Activated T-helper 17 cell treated with anti-CD3 and anti-CD28 coated beads, Interleukin-2, amount 50 U/mL, for 72 hours (primary cell): ENCODE results near the gene EID3. TPM values are rescaled to one million over a fixed set of nuclear protein-coding genes. Genes with fewer than 3 reads are reported as not detected.
A peak's percentile ranks its signal among the peaks of the same experiment; 100 is the strongest.
"Not testable (repeated sequence)": the region's sequence is repeated elsewhere in the genome, so short reads cannot be mapped to it uniquely, and the experiment has no call there.

Experiments used
- ATAC-seq: fragments of 150-1000 bp; cut with Tn5 transposase; replicated peaks from 2 replicates; pipeline ENCODE4 v1.10.0; 2021; ENCODE audit warnings: mild to moderate bottlenecking, moderate library complexity
- H3K27ac Mint-ChIP-seq: one replicate; pipeline ENCODE4 v1.8.0; 2022; ENCODE audit warnings: mixed read lengths
- H3K27me3 Mint-ChIP-seq: one replicate; pipeline ENCODE4 v1.8.0; 2022; ENCODE audit warnings: mixed read lengths
- H3K36me3 Mint-ChIP-seq: one replicate; pipeline ENCODE4 v1.8.0; 2022; ENCODE audit warnings: low read depth, mild to moderate bottlenecking, mixed read lengths
- H3K4me1 Mint-ChIP-seq: one replicate; pipeline ENCODE4 v1.8.0; 2022; ENCODE audit warnings: mixed read lengths
- H3K4me3 Mint-ChIP-seq: one replicate; pipeline ENCODE4 v1.8.0; 2022; ENCODE audit warnings: mild to moderate bottlenecking, mixed read lengths
- H3K9me3 Mint-ChIP-seq: one replicate; pipeline ENCODE4 v1.8.0; 2022; ENCODE audit warnings: mixed read lengths
- total RNA-seq, 2 donors: library from RNA; stranded (reverse); gene quantifications; one replicate each; pipeline ENCODE4 v1.2.3, GENCODE V29; 2022

The EID3 gene
- total RNA-seq, 2 donors from 2014 or later = 3.0 to 7.3 TPM

DNA sequence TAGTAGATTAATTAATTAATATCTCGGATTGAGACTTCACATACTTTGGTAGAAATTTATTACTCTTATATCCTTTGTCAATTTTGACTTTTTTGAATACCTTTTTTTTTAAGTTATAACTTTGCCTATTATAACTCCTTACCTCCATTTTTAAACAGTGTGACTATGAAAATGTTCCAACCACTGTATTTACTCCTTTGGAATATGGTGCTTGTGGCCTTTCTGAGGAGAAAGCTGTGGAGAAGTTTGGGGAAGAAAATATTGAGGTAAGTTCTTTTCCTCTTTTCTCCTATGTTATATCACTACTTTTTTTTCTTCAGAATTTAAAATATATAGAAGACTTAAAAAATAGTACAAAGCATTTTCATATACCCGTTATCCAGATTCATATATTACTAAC is 27.8 kb downstream of the EID3 start:
- no peak for ATAC-seq
- H3K27ac Mint-ChIP-seq = no peak overlapping the region

DNA sequence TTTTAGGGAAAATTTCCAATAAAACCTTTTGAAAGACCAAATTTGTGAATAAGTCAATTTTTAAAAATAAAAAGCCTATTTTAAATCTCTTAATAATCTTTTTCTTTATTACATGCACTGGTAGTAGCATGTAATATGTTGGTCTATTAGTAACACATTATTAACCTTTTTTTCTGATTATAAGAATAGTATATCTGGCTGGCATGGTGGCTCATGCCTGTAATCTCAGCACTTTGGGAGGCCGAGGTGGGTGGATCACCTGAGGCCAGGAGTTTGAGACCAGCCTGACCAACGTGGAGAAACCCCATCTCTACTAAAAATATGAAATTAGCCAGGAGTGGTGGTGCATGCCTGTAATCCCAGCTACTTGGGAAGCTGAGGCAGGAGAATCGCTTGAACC is 28.7 kb downstream of the EID3 start:
- not testable (repeated sequence) for ATAC-seq, H3K27me3 Mint-ChIP-seq, H3K9me3 Mint-ChIP-seq, H3K4me1 Mint-ChIP-seq, H3K27ac Mint-ChIP-seq, H3K4me3 Mint-ChIP-seq
- H3K36me3 Mint-ChIP-seq = peaks cover 100% of the 10 kb centered on the region

More for the DNA sequence above, 27.8 kb downstream of the EID3 start:
- Mint-ChIP-seq H3K4me1 (no peaks in the 10 kb centered on the region), H3K36me3 (peaks cover 100% of the 10 kb centered on the region), H3K4me3 (no peak overlapping the region), H3K27me3 (no peaks in the 10 kb centered on the region), H3K9me3 (no peaks in the 10 kb centered on the region)

DNA sequence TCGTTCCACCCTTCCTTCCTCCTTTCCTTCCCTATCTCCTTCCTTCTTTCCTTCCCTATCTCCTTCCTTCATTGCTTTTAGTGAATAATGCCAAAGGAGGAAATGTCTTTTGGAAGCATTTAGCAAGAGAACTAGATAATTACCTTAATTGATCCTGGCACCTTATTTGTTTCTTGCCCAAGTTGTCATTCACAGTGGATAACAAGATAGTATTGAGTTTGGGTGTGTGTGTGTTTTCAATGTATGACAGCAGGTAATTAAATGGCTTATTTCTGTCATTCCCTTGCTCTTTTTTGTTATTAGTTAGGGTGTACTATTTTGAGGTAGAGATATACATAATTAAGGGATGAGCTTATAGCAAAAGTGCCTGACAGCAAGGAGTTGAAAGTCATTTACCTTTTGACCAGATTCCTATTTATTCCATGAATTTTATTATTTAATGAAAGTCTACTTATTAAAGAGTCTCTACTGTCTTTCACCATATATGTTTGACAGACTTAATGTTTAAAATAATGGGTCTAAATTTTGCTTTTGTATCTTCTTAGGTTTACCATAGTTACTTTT is 30.2 kb downstream of the EID3 start:
- ATAC-seq = no peak
- no peak overlapping the region for H3K4me3 Mint-ChIP-seq
- H3K36me3 Mint-ChIP-seq = peaks cover 98% of the 10 kb centered on the region

DNA sequence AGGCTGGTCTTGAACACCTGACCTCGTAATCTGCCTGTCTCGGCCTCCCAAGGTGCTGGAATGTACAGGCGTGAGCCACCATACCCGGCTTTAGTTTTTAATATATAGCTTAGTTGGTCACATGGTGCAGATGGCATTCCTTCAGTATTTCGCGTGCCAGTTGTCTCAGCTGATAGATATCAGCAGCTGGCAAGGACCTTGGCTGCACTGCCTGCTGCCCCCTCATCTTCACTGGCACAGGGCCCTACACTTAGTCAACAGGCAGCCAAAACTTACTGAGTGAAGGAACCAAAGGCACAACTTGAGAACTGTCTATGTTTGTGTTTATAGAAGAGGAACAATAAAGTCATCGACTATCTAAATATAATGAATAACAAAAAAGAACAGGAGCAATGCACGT is 31.0 kb downstream of the EID3 start:
- Mint-ChIP-seq H3K36me3 (peaks cover 98% of the 10 kb centered on the region), H3K4me3 (no peak overlapping the region), H3K4me1 (no peaks in the 10 kb centered on the region), H3K27ac (no peak overlapping the region), H3K9me3 (no peaks in the 10 kb centered on the region), H3K27me3 (no peaks in the 10 kb centered on the region)
- no peak for ATAC-seq

More for the DNA sequence above, 30.2 kb downstream of the EID3 start:
- Mint-ChIP-seq H3K27ac (no peak overlapping the region), H3K4me1 (no peaks in the 10 kb centered on the region), H3K9me3 (no peaks in the 10 kb centered on the region), H3K27me3 (no peaks in the 10 kb centered on the region)

DNA sequence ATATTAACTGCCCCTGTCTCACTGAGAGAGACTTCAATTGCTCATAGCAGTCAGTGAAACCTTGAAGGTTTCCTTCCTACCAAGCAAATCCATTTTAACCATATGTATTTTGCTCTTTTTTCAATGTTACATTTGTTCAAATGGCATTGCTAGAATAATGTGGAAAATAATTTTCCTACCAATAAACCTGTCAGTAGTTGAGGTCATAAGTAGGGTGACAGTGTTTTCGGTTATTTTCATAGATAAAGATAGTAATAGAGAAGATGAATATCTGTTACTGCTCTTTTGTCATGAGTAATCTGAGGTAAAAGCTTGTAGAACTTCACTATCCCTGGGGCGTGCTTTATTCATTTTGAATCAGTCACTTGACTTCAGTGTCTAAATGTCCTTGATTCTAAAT is 32.6 kb downstream of the EID3 start:
- ATAC-seq = no peak
- Mint-ChIP-seq H3K27ac (no peak overlapping the region), H3K4me1 (no peaks in the 10 kb centered on the region), H3K4me3 (no peak overlapping the region), H3K36me3 (peaks cover 98% of the 10 kb centered on the region), H3K27me3 (no peaks in the 10 kb centered on the region), H3K9me3 (no peaks in the 10 kb centered on the region)

DNA sequence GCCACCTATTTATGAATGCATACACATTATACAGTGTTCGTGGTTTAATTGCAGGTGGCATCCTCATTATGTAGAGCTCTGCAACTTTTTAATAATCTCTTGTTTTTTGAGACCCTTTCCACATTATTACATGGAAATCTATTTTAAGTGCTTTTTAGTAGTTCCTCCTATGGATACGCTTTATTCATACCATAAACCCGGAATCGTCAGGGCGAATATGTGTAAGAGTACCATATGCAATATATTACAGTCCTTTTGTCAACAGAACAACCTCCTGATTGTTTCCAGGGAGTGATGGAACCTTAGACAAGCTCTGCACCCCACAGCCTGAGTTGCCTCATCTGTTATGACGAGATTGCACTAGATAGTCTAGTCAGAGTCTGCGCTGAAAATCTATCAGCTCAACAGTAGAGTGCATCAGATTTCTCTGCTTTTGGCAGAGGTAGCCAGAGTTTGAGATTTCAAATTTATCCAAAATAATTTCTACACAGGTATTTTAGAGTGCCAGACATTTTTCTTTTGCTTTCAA is 33.6 kb downstream of the EID3 start:
- no peak overlapping the region for H3K27ac Mint-ChIP-seq
- no peak for ATAC-seq

DNA sequence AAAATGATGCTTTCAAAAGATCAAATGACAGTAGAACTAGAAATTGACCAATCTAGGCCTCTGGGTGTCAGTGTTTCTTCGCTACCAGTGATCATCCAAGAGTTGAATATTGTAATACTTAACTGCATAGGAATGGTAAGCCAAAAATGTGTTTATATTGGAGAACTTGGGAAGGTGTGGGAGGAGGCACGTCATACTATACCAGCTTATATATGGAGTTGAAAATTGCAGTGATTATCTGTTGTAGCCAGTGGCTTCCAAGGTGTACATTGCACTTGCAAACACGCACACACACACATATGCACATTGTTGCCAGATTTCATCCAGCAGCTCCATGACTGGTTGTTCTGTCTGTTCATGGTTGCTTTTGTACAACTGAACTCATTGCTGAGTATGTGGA is 36.1 kb downstream of the EID3 start:
- no peak overlapping the region for H3K27ac Mint-ChIP-seq
- no peak overlapping the region for H3K4me3 Mint-ChIP-seq
- peaks cover 98% of the 10 kb centered on the region for H3K36me3 Mint-ChIP-seq
- H3K27me3 Mint-ChIP-seq = no peaks in the 10 kb centered on the region
- ATAC-seq = no peak
- no peaks in the 10 kb centered on the region for H3K4me1 Mint-ChIP-seq
- H3K9me3 Mint-ChIP-seq = no peaks in the 10 kb centered on the region

More for the DNA sequence above, 33.6 kb downstream of the EID3 start:
- Mint-ChIP-seq H3K4me3 (no peak overlapping the region), H3K27me3 (no peaks in the 10 kb centered on the region), H3K9me3 (no peaks in the 10 kb centered on the region), H3K36me3 (peaks cover 98% of the 10 kb centered on the region), H3K4me1 (no peaks in the 10 kb centered on the region)

DNA sequence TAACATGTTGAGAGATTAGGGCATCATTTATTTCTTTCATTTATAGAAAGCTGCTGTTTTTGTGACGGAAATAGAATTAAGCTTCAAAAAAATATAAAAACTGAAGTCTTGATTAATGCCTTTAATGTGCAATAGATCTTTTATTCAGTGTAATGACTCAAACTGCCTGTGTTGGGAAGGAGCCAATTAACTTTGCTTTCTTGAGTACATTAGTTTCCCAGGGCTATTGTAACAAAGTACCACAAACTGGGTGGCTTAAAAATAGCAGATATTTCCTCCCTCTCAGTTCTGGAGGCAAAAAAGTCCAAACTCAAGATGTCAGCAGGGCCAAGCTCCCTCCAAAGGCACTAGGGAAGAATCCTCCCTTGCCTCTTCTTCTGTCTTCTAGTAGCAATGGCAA is 36.6 kb downstream of the EID3 start:
- Mint-ChIP-seq H3K9me3 (no peaks in the 10 kb centered on the region), H3K4me1 (no peaks in the 10 kb centered on the region), H3K27ac (no peak overlapping the region), H3K4me3 (no peak overlapping the region), H3K27me3 (no peaks in the 10 kb centered on the region), H3K36me3 (peaks cover 98% of the 10 kb centered on the region)
- ATAC-seq = no peak

DNA sequence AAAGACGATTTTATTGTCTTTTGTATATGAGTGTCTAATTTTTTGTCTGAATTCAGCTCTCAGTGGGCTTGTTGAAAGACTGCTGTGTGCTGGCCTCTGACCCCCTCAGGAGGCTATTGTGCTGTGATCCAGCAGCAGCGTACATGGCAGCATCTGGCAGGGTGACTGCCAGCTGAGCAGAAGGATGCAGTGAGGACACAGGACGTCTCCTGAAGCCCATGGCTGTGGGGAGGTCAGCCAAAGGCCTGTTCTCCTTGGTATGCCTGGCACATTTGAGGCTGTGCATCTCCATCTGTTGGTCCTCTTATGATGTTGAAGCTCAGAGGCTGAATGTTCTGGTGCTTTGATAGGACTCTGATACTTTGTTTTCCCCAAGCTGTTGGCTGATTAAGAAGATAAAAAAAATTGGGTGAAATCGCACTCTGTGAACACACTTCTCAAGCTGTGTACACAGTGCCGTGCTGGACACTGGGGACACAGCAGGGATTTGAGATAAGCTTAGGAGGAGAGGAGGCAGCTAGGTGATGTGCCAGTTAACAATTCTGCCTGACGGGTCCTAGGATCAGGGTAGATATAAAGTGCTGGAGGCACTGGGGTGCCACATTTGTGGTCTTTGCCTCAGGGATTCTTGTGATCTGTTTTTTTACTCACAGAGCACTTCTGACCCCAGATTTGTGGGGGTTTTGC is 37.5 kb downstream of the EID3 start:
- Mint-ChIP-seq H3K4me3 (no peak overlapping the region), H3K27me3 (no peaks in the 10 kb centered on the region), H3K36me3 (peaks cover 97% of the 10 kb centered on the region), H3K4me1 (no peaks in the 10 kb centered on the region), H3K9me3 (no peaks in the 10 kb centered on the region), H3K27ac (no peak overlapping the region)
- no peak for ATAC-seq

DNA sequence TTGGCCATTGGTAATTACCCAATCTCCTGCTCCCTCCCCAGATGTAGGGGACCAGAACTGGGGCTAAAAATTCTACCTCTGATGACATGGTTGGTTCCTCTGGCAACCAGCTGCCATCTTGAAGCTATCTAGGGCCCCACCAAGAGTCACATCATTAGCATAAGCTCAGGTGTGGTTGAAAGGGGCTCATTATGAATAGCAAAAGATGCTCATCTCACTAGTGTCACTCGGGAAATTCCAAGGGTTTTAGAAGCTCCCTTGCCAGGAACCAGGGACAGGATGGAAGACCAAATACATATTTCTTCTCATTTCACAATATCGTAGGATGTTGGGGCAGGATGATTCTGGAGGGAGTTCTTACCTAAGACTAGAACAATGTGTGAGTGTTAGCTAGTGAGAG is 38.6 kb downstream of the EID3 start:
- H3K9me3 Mint-ChIP-seq = no peaks in the 10 kb centered on the region
- no peaks in the 10 kb centered on the region for H3K27me3 Mint-ChIP-seq
- peaks cover 97% of the 10 kb centered on the region for H3K36me3 Mint-ChIP-seq
- no peak overlapping the region for H3K4me3 Mint-ChIP-seq
- no peaks in the 10 kb centered on the region for H3K4me1 Mint-ChIP-seq
- H3K27ac Mint-ChIP-seq = no peak overlapping the region
- no peak for ATAC-seq

DNA sequence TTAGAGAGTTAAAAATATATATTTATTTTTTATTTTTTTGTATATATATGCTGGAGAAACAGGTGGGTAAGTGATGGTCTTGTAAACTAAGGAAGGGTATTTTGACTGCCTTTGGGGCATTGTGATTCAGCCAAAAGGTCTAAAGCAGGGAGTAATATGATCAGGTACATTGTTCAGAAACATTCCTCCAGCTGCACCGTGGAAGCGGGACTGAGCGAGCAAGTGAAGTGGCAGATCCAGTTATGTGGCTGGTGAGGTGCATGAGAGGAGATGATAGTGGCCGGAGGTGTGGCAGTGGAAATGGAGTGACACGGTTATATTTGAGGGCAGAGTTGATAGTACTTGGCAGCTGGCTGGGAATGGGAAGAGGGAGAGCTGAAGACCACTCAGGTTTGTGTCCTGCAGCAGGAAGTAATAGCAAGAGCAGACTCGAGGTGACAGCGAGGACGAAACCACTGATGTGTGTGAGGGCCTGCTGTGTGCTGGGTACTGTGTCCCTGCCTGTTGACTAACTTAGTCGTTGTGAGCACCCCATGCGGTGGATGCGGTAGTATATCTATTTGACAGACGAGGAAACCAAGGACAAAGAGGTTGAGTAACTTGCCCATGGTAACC is 39.2 kb downstream of the EID3 start:
- no peaks in the 10 kb centered on the region for H3K9me3 Mint-ChIP-seq
- peak overlapping the region; percentile 22 for H3K27ac Mint-ChIP-seq
- H3K27me3 Mint-ChIP-seq = no peaks in the 10 kb centered on the region
- H3K4me1 Mint-ChIP-seq = no peaks in the 10 kb centered on the region
- H3K4me3 Mint-ChIP-seq = no peak overlapping the region
- ATAC-seq = no peak
- peaks cover 99% of the 10 kb centered on the region for H3K36me3 Mint-ChIP-seq

DNA sequence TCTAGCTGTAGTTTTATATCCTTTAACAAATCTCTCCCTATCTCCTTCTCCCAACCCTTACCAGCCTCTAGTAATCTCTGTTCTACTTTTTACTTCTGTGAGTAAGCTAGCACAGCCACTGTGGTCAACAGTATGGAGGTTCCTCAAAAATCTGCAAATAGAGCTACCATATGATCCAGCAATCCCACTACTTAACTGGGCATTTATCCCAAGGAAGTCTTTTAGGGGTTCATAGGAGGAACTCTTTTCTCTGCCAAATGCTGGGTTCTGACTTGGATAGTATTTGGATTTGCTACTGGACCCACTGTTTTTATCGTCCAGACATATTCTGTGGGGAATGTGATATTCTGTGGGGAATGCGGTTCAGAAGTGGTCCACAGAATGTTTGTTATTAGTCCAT is 41.1 kb downstream of the EID3 start:
- Mint-ChIP-seq H3K36me3 (peaks cover 99% of the 10 kb centered on the region), H3K27me3 (no peaks in the 10 kb centered on the region), H3K4me1 (no peaks in the 10 kb centered on the region), H3K9me3 (no peaks in the 10 kb centered on the region), H3K27ac (peak overlapping the region; percentile 48), H3K4me3 (no peak overlapping the region)
- ATAC-seq = no peak

DNA sequence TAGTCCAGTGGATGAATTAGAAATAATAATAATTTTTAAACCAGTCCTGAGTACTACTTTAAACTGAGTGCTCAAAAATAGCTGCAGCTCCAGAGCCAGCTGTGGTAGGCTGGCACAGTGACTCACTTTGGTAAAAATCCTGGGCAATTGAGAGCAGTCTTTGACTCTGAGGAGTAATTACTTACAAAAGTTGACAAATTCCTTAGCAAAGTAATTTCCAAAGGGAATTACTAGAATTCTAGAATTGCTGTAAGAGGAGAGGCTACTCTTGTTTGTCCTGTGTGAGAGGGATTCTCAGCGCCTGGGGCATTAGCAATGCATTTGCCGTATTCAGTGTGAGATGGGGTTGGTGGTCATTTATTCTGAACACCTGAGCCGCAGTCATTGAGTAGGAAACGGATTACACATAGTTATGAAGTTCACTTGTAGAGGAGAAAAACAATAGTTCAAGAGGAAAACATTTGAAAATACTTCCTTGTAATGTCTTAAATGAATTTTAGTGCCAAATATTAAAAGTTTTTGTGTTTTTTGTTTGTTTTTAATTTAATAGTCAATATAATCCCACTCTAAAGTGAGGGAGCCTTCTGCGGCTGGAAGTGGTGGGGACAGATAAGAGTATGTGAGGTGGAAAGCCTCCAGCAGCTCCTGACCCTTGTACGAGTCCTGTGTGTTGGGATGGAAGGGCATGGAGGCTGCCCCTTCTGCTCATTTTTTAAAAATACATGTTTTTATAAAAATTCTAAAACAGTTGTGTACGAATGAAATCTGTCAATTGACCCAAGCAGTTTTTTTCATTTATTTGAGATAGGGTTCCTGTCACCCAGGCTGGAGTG is 41.9 kb downstream of the EID3 start:
- H3K36me3 Mint-ChIP-seq = peaks cover 99% of the 10 kb centered on the region
- no peak overlapping the region for H3K27ac Mint-ChIP-seq
- no peaks in the 10 kb centered on the region for H3K27me3 Mint-ChIP-seq

DNA sequence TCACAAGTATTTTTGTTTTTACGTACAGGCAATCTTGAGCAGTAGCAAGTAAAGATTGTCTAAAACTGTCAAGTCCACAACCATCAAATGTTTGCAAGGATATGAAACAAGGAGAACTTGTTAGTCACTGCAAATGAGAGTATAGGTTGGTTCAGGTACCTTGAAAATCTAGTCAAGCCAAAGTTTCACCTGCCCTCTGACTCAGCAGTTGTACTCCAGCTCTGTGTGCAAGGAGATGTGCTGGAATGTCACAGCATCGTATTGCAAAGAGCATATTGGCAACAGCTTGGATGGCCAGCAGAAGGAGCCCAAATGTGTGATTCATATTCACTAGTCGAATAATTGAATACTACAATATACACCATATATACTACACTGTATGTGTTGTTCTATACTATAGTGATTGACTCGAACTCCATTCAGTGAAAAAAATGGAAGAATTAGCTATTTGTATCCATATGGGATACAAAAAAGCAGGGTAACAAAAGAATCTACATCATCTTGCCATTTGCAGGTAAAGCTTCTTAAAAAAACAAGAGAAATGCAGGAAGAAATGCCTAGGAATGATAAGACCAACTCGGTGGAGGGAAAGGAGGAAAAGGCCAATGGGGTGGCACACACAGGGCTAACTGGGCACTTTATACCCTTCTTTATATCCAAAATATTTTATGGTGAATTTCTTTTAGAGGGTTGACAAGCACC is 44.0 kb downstream of the EID3 start:
- Mint-ChIP-seq H3K27me3 (no peaks in the 10 kb centered on the region), H3K9me3 (no peaks in the 10 kb centered on the region), H3K4me1 (no peaks in the 10 kb centered on the region), H3K27ac (no peak overlapping the region), H3K4me3 (no peak overlapping the region), H3K36me3 (peaks cover 93% of the 10 kb centered on the region)
- ATAC-seq = no peak

More for the DNA sequence above, 41.9 kb downstream of the EID3 start:
- no peaks in the 10 kb centered on the region for H3K9me3 Mint-ChIP-seq
- no peak overlapping the region for H3K4me3 Mint-ChIP-seq
- no peaks in the 10 kb centered on the region for H3K4me1 Mint-ChIP-seq
- no peak for ATAC-seq
